Non-pigmented ciliary epithelial cell (primary cell): Measurements from ENCODE around the gene TTC3.

Experiments
- DNase-seq: peaks from one replicate; pipeline ENCODE4 v3.0.0-alpha.2; 2010; ENCODE audit warnings: low read depth

TTC3 gene

GRCh38 chr21:37153935-37154350, 80.9 kb downstream of the TTC3 start:
- no peak for DNase-seq

- no peak for DNase-seq
Observed at GRCh38 chr21:37155186-37155585, 82.1 kb downstream of the TTC3 start.

GRCh38 chr21:37157938-37158337, 84.9 kb downstream of the TTC3 start:
- no peak for DNase-seq

GRCh38 chr21:37159053-37159776, 86.2 kb downstream of the TTC3 start:
- no peak for DNase-seq

GRCh38 chr21:37159949-37160348, 86.9 kb downstream of the TTC3 start:
- DNase-seq = no peak

- DNase-seq = no peak
Observed at GRCh38 chr21:37164742-37165141, 91.7 kb downstream of the TTC3 start.

- DNase-seq = no peak
Observed at GRCh38 chr21:37165586-37165985, 92.5 kb downstream of the TTC3 start.

GRCh38 chr21:37166733-37167132, 93.7 kb downstream of the TTC3 start:
- DNase-seq = no peak

- no peak for DNase-seq
Observed at GRCh38 chr21:37168666-37169065, 95.6 kb downstream of the TTC3 start.

GRCh38 chr21:37172646-37173045, 99.6 kb downstream of the TTC3 start:
- no peak for DNase-seq

GRCh38 chr21:37176716-37177115, 103.7 kb downstream of the TTC3 start:
- DNase-seq = no peak

- DNase-seq = no peak
Observed at GRCh38 chr21:37181059-37181458, 108.0 kb downstream of the TTC3 start.

- no peak for DNase-seq
Observed at GRCh38 chr21:37182222-37182621, 109.2 kb downstream of the TTC3 start.

GRCh38 chr21:37183749-37184148, 110.7 kb downstream of the TTC3 start:
- no peak for DNase-seq

- no peak for DNase-seq
Observed at GRCh38 chr21:37184784-37185593, 111.9 kb downstream of the TTC3 start.

- no peak for DNase-seq
Observed at GRCh38 chr21:37186983-37187382, 113.9 kb downstream of the TTC3 start.

- DNase-seq = no peak
Observed at GRCh38 chr21:37188825-37189224, 115.8 kb downstream of the TTC3 start.

- DNase-seq = no peak
Observed at GRCh38 chr21:37192019-37192418, 119.0 kb downstream of the TTC3 start.

- no peak for DNase-seq
Observed at GRCh38 chr21:37193006-37193405, 120.0 kb downstream of the TTC3 start.

GRCh38 chr21:37193676-37194075, 120.6 kb downstream of the TTC3 start:
- no peak for DNase-seq

GRCh38 chr21:37195059-37195458, 122.0 kb downstream of the TTC3 start:
- DNase-seq = no peak

- no peak for DNase-seq
Observed at GRCh38 chr21:37195610-37196009, 122.6 kb downstream of the TTC3 start.

- DNase-seq = no peak
Observed at GRCh38 chr21:37196847-37197246, 123.8 kb downstream of the TTC3 start.

GRCh38 chr21:37197746-37198145, 124.7 kb downstream of the TTC3 start:
- DNase-seq = no peak
